GM23338 (cell line): ENCODE data around the gene SIVA1. TPM values are rescaled to one million over a fixed set of nuclear protein-coding genes. Genes with fewer than 3 reads are reported as not detected.

Source experiments
- ATAC-seq: fragments of 200-7000 bp; cut with Tn5 transposase; 3 replicates; pipeline ENCODE4 v1.9.1; 2020
- DNase-seq: peaks from one replicate; pipeline ENCODE4 v3.0.0-alpha.2; 2015; ENCODE audit warnings: low spot score
- H2AFZ ChIP-seq: fragments of 200-600 bp; sonication (generic); 2 replicates; pipeline ENCODE4 v1.8.0; 2016; ENCODE audit warnings: antibody characterized with exemption, mild to moderate bottlenecking, moderate library complexity
- H3F3A ChIP-seq: fragments of 200-600 bp; sonication (generic); replicated peaks from 2 replicates; pipeline ENCODE4 v1.8.0; 2017; ENCODE audit warnings: antibody characterized with exemption, mixed run types, low read depth
- H3K27ac ChIP-seq: fragments of 200-600 bp; sonication (generic); 2 replicates; pipeline ENCODE4 v1.6.1; 2016; ENCODE audit warnings: low read depth
- H3K27me3 ChIP-seq: fragments of 200-600 bp; sonication (generic); 2 replicates; pipeline ENCODE4 v1.8.0; 2016; ENCODE audit warnings: mild to moderate bottlenecking, mixed run types, moderate library complexity; ENCODE audit not compliant: insufficient read depth
- H3K36me3 ChIP-seq: fragments of 200-600 bp; sonication (generic); 2 replicates; pipeline ENCODE4 v1.8.0; 2016; ENCODE audit warnings: mild to moderate bottlenecking; ENCODE audit not compliant: insufficient read depth
- H3K4me1 ChIP-seq: fragments of 200-600 bp; sonication (generic); 2 replicates; pipeline ENCODE4 v1.8.0; 2016; ENCODE audit warnings: mild to moderate bottlenecking, moderate library complexity; ENCODE audit not compliant: insufficient read depth
- H3K4me2 ChIP-seq: fragments of 200-600 bp; sonication (generic); 2 replicates; pipeline ENCODE4 v1.7.1; 2017; ENCODE audit warnings: mixed run types
- H3K4me3 ChIP-seq: fragments of 200-600 bp; sonication (generic); 2 replicates; pipeline ENCODE4 v1.6.1; 2016; ENCODE audit warnings: mixed run types
- H3K79me2 ChIP-seq: fragments of 200-600 bp; sonication (generic); replicated peaks from 2 replicates; pipeline ENCODE4 v1.8.0; 2017; ENCODE audit warnings: mild to moderate bottlenecking; ENCODE audit not compliant: insufficient read depth
- H3K9me2 ChIP-seq: fragments of 200-600 bp; sonication (generic); 2 replicates; pipeline ENCODE4 v1.8.0; 2017; ENCODE audit not compliant: insufficient read depth
- H4K20me1 ChIP-seq: fragments of 200-600 bp; sonication (generic); replicated peaks from 2 replicates; pipeline ENCODE4 v1.8.0; 2017; ENCODE audit warnings: mild to moderate bottlenecking; ENCODE audit not compliant: insufficient read depth
- H3K27ac Mint-ChIP-seq: 2 replicates; pipeline ENCODE4 v1.8.0; 2020; ENCODE audit warnings: inconsistent platforms, mild to moderate bottlenecking, moderate library complexity, mixed read lengths
- H3K27me3 Mint-ChIP-seq: 3 replicates; pipeline ENCODE4 v1.8.0; 2022; ENCODE audit warnings: low read depth, mild to moderate bottlenecking, moderate library complexity, mixed read lengths, inconsistent platforms; ENCODE audit not compliant: insufficient read depth, poor library complexity
- H3K36me3 Mint-ChIP-seq: 3 replicates; pipeline ENCODE4 v1.8.0; 2021; ENCODE audit warnings: low read depth, mild to moderate bottlenecking, inconsistent platforms, moderate library complexity, mixed read lengths
- H3K4me1 Mint-ChIP-seq: 3 replicates; pipeline ENCODE4 v1.8.0; 2020; ENCODE audit warnings: mild to moderate bottlenecking, inconsistent platforms, mixed read lengths
- H3K4me3 Mint-ChIP-seq: 3 replicates; pipeline ENCODE4 v1.8.0; 2021; ENCODE audit warnings: moderate library complexity, mild to moderate bottlenecking, inconsistent platforms, mixed read lengths
- H3K9me3 Mint-ChIP-seq: 3 replicates; pipeline ENCODE4 v1.8.0; 2020; ENCODE audit warnings: moderate library complexity, mild to moderate bottlenecking, inconsistent platforms, mixed read lengths
- CREB1 ChIP-seq: fragments of 250-450 bp; sonication (Bioruptor Pico); IDR thresholded peaks from 2 replicates; pipeline ENCODE4 v1.5.0; 2020; ENCODE audit warnings: low read depth, mild to moderate bottlenecking, moderate library complexity
- CTCF ChIP-seq, 2 experiments: fragments of 200-600 bp in 1 of 2; sonication (generic) in 1 of 2; conservative IDR thresholded peaks; 2 replicates each; pipeline versions ENCODE4 v1.5.1 to v1.6.1; 2016 to 2017; ENCODE audit warnings: antibody characterized with exemption in 2 of 2, low read depth in 2 of 2, mild to moderate bottlenecking in 2 of 2, moderate library complexity in 1 of 2
- ETS1 ChIP-seq: IDR thresholded peaks from 2 replicates; pipeline ENCODE4 v1.6.1; 2016; ENCODE audit warnings: antibody characterized with exemption
- EZH2phosphoT487 ChIP-seq: fragments of 200-600 bp; sonication (generic); IDR thresholded peaks from one replicate; pipeline ENCODE4 v1.8.1; 2018; ENCODE audit warnings: antibody characterized with exemption; ENCODE audit not compliant: unreplicated experiment
- JUNB ChIP-seq: IDR thresholded peaks from one replicate; pipeline ENCODE4 v1.6.1; 2016; ENCODE audit warnings: antibody characterized with exemption; ENCODE audit not compliant: unreplicated experiment
- NANOG ChIP-seq: IDR thresholded peaks from 2 replicates; pipeline ENCODE4 v1.6.1; 2016; ENCODE audit warnings: antibody characterized with exemption, borderline replicate concordance
- REST ChIP-seq: IDR thresholded peaks from one replicate; pipeline ENCODE4 v1.6.1; 2018; ENCODE audit warnings: antibody characterized with exemption; ENCODE audit not compliant: unreplicated experiment
- STAT1 ChIP-seq: IDR thresholded peaks from one replicate; pipeline ENCODE4 v1.6.1; 2016; ENCODE audit warnings: antibody characterized with exemption; ENCODE audit not compliant: unreplicated experiment
- ZNF114 ChIP-seq: fragments of 250-450 bp; sonication (Bioruptor Pico); IDR thresholded peaks from 2 replicates; pipeline ENCODE4 v1.5.0; 2020; ENCODE audit warnings: mild to moderate bottlenecking, moderate library complexity
- ZNF331 ChIP-seq: fragments of 250-450 bp; sonication (Bioruptor Pico); IDR thresholded peaks from 2 replicates; pipeline ENCODE4 v1.5.0; 2020; ENCODE audit warnings: low read depth, mild to moderate bottlenecking, moderate library complexity
- ZNF462 ChIP-seq: fragments of 250-450 bp; sonication (Bioruptor Pico); IDR thresholded peaks from 2 replicates; pipeline ENCODE4 v1.5.0; 2020; ENCODE audit warnings: mild to moderate bottlenecking, moderate library complexity
- polyA plus RNA-seq: library from polyadenylated mRNA; unstranded; fragments of >200 nt; fragmentation: Nextera tagmentation; extraction: Ambion mirVana; gene quantifications from 2 replicates; pipeline ENCODE4 v1.2.1, GENCODE V29; 2016
- total RNA-seq: library from RNA; depleted of rRNA; stranded (reverse); fragments of >200 nt; shearing (Covaris generic); gene quantifications from 2 replicates; pipeline ENCODE4 v1.2.3, GENCODE V29; 2014

SIVA1 gene
- total and polyA plus RNA-seq, 2 experiments from 2014 or later, result 215 to 392 TPM

GRCh38 chr14:104735830-104736642 is 16.9 kb upstream of the SIVA1 start (continued):
- TF ChIP-seq REST, result no peak

GRCh38 chr14:104738375-104739019 is 14.4 kb upstream of the SIVA1 start:
- Histone ChIP-seq H3K4me3 (no peak overlapping the region), H4K20me1 (no peaks in the 10 kb centered on the region), H3K9me2 (no peaks in the 10 kb centered on the region), H2AFZ (no peak overlapping the region), H3K27ac (no peak overlapping the region), H3F3A (no peaks in the 10 kb centered on the region), H3K4me2 (no peak overlapping the region), H3K79me2 (no peaks in the 10 kb centered on the region), H3K4me1 (no peaks in the 10 kb centered on the region), H3K36me3 (no peaks in the 10 kb centered on the region), H3K27me3 (no peaks in the 10 kb centered on the region)
- Mint-ChIP-seq H3K4me3 (no peak overlapping the region), H3K27ac (no peak overlapping the region), H3K9me3 (no peaks in the 10 kb centered on the region), H3K36me3 (peaks cover 3% of the 10 kb centered on the region; the same call in 1 of the 3 replicates), H3K27me3 (peaks cover 19% of the 10 kb centered on the region), H3K4me1 (no peaks in the 10 kb centered on the region)
- DNase-seq (no peak), ATAC-seq (no peak)
- TF ChIP-seq CREB1 (CRISPR knock-in tag), result no peak
- no peak for TF ChIP-seq NANOG
- TF ChIP-seq ZNF331, result no peak
- TF ChIP-seq CTCF (conservative IDR thresholded peaks at IDR 0.05; ENCODE audit: low read depth in 2 of 2), result no peak
- TF ChIP-seq ETS1, result no peak
- TF ChIP-seq ZNF462 (CRISPR knock-in tag), result no peak
- TF ChIP-seq STAT1, result no peak
- TF ChIP-seq JUNB, result no peak
- TF ChIP-seq ZNF114 (CRISPR knock-in tag), result no peak
- TF ChIP-seq EZH2phosphoT487, result no peak
